SK-N-SH (cell line): ENCODE results near the gene C6orf118.

ENCODE experiments used
- CTCF ChIP-seq: fragments of 200-600 bp; sonication (generic); IDR thresholded peaks from 2 replicates; pipeline ENCODE4 v1.6.1; 2017; ENCODE audit warnings: antibody characterized with exemption, mild to moderate bottlenecking, moderate library complexity
- EP300 ChIP-seq, 2 experiments: IDR thresholded peaks; 2 replicates each; pipeline versions ENCODE4 v1.4.0 to v1.6.1; 2012; ENCODE audit warnings: borderline replicate concordance in 1 of 2, low read depth in 1 of 2, low read length in 1 of 2
- EZH2phosphoT487 ChIP-seq: fragments of 200-600 bp; sonication (generic); IDR thresholded peaks from 2 replicates; pipeline ENCODE4 v1.6.1; 2017; ENCODE audit warnings: low read depth, mixed run types, mild to moderate bottlenecking, antibody characterized with exemption, moderate library complexity, borderline replicate concordance
- MAX ChIP-seq: IDR thresholded peaks from 2 replicates; pipeline ENCODE4 v1.4.0; 2012; ENCODE audit warnings: low read depth
- NRF1 ChIP-seq: IDR thresholded peaks from 2 replicates; pipeline ENCODE4 v1.6.1; 2012; ENCODE audit warnings: low read depth, mild to moderate bottlenecking, low read length
- PBX3 ChIP-seq: IDR thresholded peaks from 2 replicates; pipeline ENCODE4; 2012
- POLR2AphosphoS5 ChIP-seq: IDR thresholded peaks from 2 replicates; pipeline ENCODE4 v1.6.1; 2012; ENCODE audit warnings: low read depth, low read length
- RFX5 ChIP-seq: IDR thresholded peaks from 2 replicates; pipeline ENCODE4 v1.6.1; 2012; ENCODE audit warnings: mild to moderate bottlenecking, improper control_type of control experiment, low read length
- SIN3A ChIP-seq: IDR thresholded peaks from 2 replicates; pipeline ENCODE4 v1.6.1; 2012; ENCODE audit warnings: low read depth, mild to moderate bottlenecking, low read length, moderate library complexity, borderline replicate concordance
- TAF1 ChIP-seq: IDR thresholded peaks from 2 replicates; pipeline ENCODE4 v1.6.1; 2012; ENCODE audit warnings: low read depth, mild to moderate bottlenecking, low read length, moderate library complexity, borderline replicate concordance
- TCF12 ChIP-seq: IDR thresholded peaks from 2 replicates; pipeline ENCODE4 v1.4.0; 2012
- TEAD4 ChIP-seq: IDR thresholded peaks from 2 replicates; pipeline ENCODE4 v1.4.0; 2012; ENCODE audit warnings: mild to moderate bottlenecking, borderline replicate concordance; ENCODE audit not compliant: insufficient read depth

GRCh38 chr6:165300422-165300936, 8.9 kb downstream of the C6orf118 start:
- TF ChIP-seq MAX (no peak), CTCF (no peak), RFX5 (no peak), POLR2AphosphoS5 (no peak), TCF12 (no peak), SIN3A (no peak), TAF1 (no peak), PBX3 (no peak), EP300 (IDR thresholded peaks at IDR 0.05; ENCODE audit: borderline replicate concordance in 1 of 2, low read depth in 1 of 2, low read length in 1 of 2) (no peak), EZH2phosphoT487 (no peak), NRF1 (no peak), TEAD4 (no peak)
